Mucosa of descending colon (tissue), 3 donors: ENCODE measurements around the gene RAPGEF2. TPM values are rescaled to one million over a fixed set of nuclear protein-coding genes. Genes with fewer than 3 reads are reported as not detected.

ENCODE experiments used
- ATAC-seq: fragments of 200-7000 bp; cut with Tn5 transposase; one replicate; pipeline ENCODE4 v1.9.1; 2020; ENCODE audit warnings: mild to moderate bottlenecking, moderate library complexity
- DNase-seq, 3 donors: peaks; one replicate each; pipeline ENCODE4 v3.0.0-alpha.2; 2020
- H3K36me3 ChIP-seq: fragments of 200-600 bp; one replicate; pipeline ENCODE4 v1.8.0; 2021; ENCODE audit warnings: low read depth, mild to moderate bottlenecking
- H3K4me1 ChIP-seq: fragments of 200-600 bp; one replicate; pipeline ENCODE4 v1.8.0; 2021; ENCODE audit warnings: low read depth, mild to moderate bottlenecking
- H3K4me3 ChIP-seq: fragments of 200-600 bp; one replicate; pipeline ENCODE4 v1.8.0; 2021; ENCODE audit warnings: mild to moderate bottlenecking
- H3K9me3 ChIP-seq: fragments of 200-600 bp; one replicate; pipeline ENCODE4 v1.8.0; 2021; ENCODE audit warnings: mild to moderate bottlenecking
- CTCF ChIP-seq: fragments of 200-600 bp; IDR thresholded peaks from one replicate; pipeline ENCODE4 v1.8.0; 2022; ENCODE audit warnings: antibody characterized with exemption, mild to moderate bottlenecking
- intact Hi-C, 2 donors: fragments of 100-400 bp; cut with DNase I in 1 of 2; cut with micrococcal nuclease in 1 of 2; formaldehyde crosslinking; loops; one replicate each; pipeline versions ENCODE4 v1.11.0 to v1.11.1; 2022; cut with DNase I, micrococcal nuclease
- total RNA-seq, 3 donors: library from RNA; stranded (reverse); fragmentation: NEBNext Ultra II Directional in 2 of 3; extraction: Animal tissue kit (Norgen Biotek cat#: 25700) in 2 of 3; gene quantifications; one replicate each; pipeline versions ENCODE4 v1.2.1 to v1.2.4, GENCODE V29; 2021 to 2023
- donor health status: DM: no; HTN: no; CAD: no; lungs with moderate emphysema.
- donor health status: DM: no; HTN: no; CAD: no.
- donor health status: DM: no; HTN: yes; CAD: no.

RAPGEF2 gene
- total RNA-seq, 3 donors from 2014 or later, result 42.8 to 68.2 (median 55.1) TPM

- no peak for ATAC-seq
Measured at GRCh38 chr4:159271856-159272255, 169.0 kb downstream of the RAPGEF2 start.

GRCh38 chr4:159272273-159273140, 169.6 kb downstream of the RAPGEF2 start:
- no peaks in the 10 kb centered on the region for H3K9me3 ChIP-seq

More at GRCh38 chr4:159271856-159272255, 169.0 kb downstream of the RAPGEF2 start:
- Histone ChIP-seq H3K4me3 (no peak overlapping the region), H3K36me3 (no peaks in the 10 kb centered on the region), H3K9me3 (no peaks in the 10 kb centered on the region), H3K4me1 (peaks cover 8% of the 10 kb centered on the region)
- no peak for TF ChIP-seq CTCF
- DNase-seq, result no peak
- intact Hi-C loops, result no loop called here

GRCh38 chr4:159273141-159273438, 170.2 kb downstream of the RAPGEF2 start:
- Histone ChIP-seq H3K4me3 (no peak overlapping the region), H3K36me3 (no peaks in the 10 kb centered on the region), H3K4me1 (peaks cover 8% of the 10 kb centered on the region), H3K9me3 (no peaks in the 10 kb centered on the region)
- intact Hi-C loops, result no loop called here
- ATAC-seq (no peak), DNase-seq (no peak)
- no peak for TF ChIP-seq CTCF

More at GRCh38 chr4:159272273-159273140, 169.6 kb downstream of the RAPGEF2 start:
- Histone ChIP-seq H3K4me1 (peaks cover 8% of the 10 kb centered on the region), H3K36me3 (no peaks in the 10 kb centered on the region), H3K4me3 (no peak overlapping the region)
- TF ChIP-seq CTCF, result no peak
- ATAC-seq, result no peak
- intact Hi-C loops, result no loop called here
- no peak for DNase-seq

- no peak for ATAC-seq
- Histone ChIP-seq H3K36me3 (no peaks in the 10 kb centered on the region), H3K4me1 (peaks cover 9% of the 10 kb centered on the region), H3K9me3 (no peaks in the 10 kb centered on the region), H3K4me3 (no peak overlapping the region)
- no peak for TF ChIP-seq CTCF
- intact Hi-C loops, result no loop called here
- peak in 1 of 3 donors; percentile 23 for DNase-seq
Measured at GRCh38 chr4:159273841-159274240, 171.0 kb downstream of the RAPGEF2 start.

- ATAC-seq (no peak), DNase-seq (no peak)
- intact Hi-C loops, result no loop called here
- Histone ChIP-seq H3K9me3 (no peaks in the 10 kb centered on the region), H3K4me1 (peaks cover 15% of the 10 kb centered on the region), H3K36me3 (no peaks in the 10 kb centered on the region), H3K4me3 (no peak overlapping the region)
- no peak for TF ChIP-seq CTCF
Measured at GRCh38 chr4:159278399-159278798, 175.5 kb downstream of the RAPGEF2 start.
